NCI-H2107 treated with DMSO at 0.1 percent for 48 hours (cell line): Measurements from ENCODE around the gene KCNJ10.

ENCODE experiments used
- DNase-seq: peaks from one replicate; lab custom pipeline; 2025; ENCODE audit not compliant: unreplicated experiment; lab: John Stamatoyannopoulos, UW

The KCNJ10 gene

GRCh38 chr1:160028426-160028825 lies 41.5 kb downstream of the KCNJ10 start:
- DNase-seq, result no peak

- DNase-seq, result no peak
Measured at GRCh38 chr1:160025314-160025713, 44.6 kb downstream of the KCNJ10 start.

DNA sequence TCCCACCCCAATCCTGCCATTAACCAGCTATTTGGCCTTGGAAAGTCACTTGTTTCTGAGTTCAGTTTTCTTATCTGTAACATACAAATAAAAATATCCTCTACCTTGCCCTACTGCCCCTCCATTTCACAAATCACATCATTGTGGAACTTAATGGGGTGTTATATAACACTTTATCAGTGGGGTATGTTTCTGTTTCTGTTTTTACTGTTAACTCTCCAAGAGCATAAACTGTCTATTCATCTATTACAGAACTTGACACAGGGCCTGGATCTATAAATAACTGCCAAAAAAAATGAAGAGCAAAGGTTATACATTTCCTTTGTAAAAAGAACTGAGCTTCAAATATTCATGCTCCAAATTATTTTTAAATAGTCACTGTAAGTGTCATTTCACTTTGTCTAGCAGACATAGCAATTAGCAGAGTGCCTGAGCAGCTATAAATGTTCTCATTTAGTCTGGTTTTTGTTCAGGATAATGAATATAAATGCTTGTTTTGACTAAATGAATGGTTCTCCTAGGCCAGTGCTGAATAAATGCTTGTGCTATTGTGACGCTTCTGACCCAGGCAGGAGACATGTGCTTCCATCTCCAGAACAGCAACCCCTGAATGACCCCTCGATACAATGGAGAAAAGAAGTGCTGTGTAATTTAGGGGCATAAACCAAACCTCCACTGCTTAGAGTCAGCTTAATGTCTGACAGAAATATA lies 45.6 kb downstream of the KCNJ10 start:
- DNase-seq, result no peak

GRCh38 chr1:160022330-160023310 lies 47.3 kb downstream of the KCNJ10 start:
- DNase-seq, result no peak

GRCh38 chr1:160021376-160022074 lies 48.4 kb downstream of the KCNJ10 start:
- no peak for DNase-seq

- DNase-seq, result no peak
Measured at GRCh38 chr1:160020196-160020595, 49.8 kb downstream of the KCNJ10 start.

GRCh38 chr1:160018900-160019299 lies 51.1 kb downstream of the KCNJ10 start:
- DNase-seq, result no peak

- DNase-seq, result no peak
Measured at GRCh38 chr1:160018347-160018746, 51.6 kb downstream of the KCNJ10 start.

DNA sequence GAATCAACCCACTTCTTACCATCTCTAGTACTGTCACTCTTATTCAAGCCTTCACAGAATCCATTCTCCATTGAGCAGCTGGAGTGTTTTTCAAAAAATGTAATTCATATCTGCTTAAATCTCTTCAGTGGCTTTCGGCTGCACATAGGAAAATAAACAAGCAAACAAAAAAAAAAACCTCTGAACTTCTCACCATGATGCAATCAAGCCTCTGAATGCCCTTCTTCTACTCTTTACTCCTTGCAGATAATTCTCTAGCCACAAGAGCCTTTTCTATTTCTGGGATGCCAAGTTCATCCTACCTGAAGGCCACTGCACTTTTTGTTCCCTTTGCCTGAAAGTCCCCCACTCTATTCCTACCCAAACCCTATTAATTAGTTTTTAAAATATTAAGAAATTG lies 52.4 kb downstream of the KCNJ10 start:
- DNase-seq, result no peak

GRCh38 chr1:160011781-160012180 lies 58.2 kb downstream of the KCNJ10 start:
- no peak for DNase-seq

DNA sequence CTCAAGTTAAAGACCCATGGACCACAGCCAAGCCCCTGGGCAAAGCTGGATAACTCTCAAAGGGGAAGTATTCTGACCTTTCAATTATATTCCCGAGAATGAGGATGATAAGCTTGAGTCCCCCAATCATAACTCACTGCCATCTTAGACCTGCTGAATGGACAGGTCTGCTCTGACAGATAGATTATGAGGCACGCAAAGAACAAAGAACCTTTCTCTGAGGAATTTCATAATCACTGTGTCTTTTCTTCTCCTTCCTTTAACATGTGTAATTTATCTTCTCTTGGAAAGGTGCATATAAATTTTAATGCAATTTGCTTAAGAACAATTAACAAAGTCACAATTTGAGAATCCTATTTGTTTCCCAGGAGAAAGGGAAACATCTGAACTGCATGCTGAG lies 60.2 kb downstream of the KCNJ10 start:
- DNase-seq, result no peak

- no peak for DNase-seq
Measured at GRCh38 chr1:160009081-160009480, 60.9 kb downstream of the KCNJ10 start.

DNA sequence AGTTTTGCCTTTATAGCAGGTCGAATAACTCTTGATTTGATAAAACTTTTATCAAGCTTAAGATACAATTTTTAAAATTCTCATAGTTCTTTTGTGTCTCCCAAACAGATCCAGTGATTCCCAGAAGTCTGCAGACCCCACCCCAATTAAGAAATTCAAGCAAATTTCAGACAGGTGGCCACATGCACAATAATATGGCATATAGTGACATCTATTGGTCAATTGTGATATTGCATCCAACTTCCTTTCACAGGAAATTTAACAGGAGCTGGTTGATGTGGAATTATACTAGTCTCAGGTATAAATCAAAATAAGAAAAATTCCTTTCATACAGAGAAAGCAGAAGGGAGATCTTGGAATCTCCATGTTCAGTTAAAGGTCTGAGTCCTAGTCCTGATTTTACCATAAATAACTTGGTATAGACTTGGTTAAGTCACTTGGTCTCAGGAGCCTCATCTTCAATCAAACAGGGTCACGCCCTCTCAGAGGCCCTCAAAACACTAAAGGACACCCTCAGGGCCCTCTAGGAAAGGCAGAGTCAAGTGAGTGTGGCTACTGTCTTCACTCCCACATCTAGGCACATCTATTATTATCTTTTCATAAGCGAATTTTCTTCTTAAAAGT lies 62.3 kb downstream of the KCNJ10 start:
- DNase-seq, result peak; percentile 16

DNA sequence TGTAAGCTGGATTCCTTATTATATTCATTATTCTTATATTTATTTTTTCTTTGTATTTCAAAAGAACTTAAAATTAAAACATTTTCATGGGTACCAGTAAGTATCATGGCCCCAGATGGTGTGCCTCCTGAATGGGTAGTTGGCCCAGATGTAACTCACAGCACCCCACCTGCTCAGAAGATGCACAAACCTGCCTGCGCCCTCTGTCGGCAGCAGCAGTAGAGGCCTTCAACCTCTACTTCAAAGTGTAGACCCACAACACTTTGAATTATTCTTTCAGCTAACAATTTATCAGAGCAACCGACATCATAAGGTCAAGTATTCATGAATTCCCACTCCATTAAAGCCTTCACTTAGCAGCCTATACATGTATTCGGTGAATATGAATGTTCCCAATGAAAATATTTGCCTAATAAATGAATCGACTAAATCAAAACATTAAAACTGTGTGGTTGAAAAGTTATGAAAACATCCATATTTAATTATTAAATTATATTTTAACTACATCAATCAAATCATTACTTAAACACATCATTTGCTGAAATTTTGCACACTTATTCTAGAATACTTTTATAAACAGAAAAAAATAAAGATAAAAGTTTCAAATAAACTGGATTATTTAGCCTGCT lies 63.5 kb downstream of the KCNJ10 start:
- peak; percentile 75 for DNase-seq

DNA sequence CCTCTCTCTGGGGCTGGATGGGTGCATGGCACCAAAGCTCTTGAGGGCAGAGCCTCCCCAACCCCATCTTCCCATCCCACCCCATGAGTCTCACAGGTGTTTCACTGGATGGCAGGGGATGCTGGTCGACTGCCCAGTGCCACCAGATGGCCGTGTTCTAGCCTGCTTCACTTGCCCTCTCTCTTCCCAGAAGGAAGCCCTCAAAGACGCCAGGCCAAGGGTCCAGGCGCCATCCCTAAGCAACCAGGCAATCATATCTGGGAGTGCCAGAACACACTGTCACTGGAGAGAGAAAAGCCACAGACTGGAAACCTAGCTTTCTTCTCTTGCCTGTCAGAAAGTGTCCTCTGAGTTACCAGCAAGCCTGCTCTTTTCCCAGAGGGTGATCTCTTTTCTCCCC lies 64.9 kb downstream of the KCNJ10 start:
- no peak for DNase-seq

- no peak for DNase-seq
Measured at GRCh38 chr1:160004425-160004824, 65.5 kb downstream of the KCNJ10 start.

- no peak for DNase-seq
Measured at GRCh38 chr1:160004001-160004400, 66.0 kb downstream of the KCNJ10 start.

DNA sequence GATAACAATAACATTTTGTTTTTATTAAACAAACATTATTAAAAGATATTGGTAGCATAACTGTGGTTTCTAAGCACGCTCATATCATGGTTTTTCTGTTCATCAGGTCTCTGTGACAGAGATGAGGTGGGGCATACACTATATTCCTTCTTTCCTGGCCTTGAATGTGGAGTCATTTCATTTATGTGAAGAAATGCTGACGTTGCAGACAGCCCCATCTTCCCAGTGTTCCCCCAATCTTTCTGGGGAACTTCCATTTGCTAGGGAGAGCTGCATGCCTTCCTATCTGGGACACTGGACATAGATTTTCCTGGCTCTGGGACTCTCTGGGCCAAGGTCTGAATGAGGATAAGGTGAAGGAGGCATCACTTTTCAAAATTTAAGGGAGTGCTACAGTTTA lies 68.5 kb downstream of the KCNJ10 start:
- no peak for DNase-seq

GRCh38 chr1:159999204-159999603 lies 70.8 kb downstream of the KCNJ10 start:
- no peak for DNase-seq

- no peak for DNase-seq
Measured at GRCh38 chr1:159996653-159997052, 73.3 kb downstream of the KCNJ10 start.

GRCh38 chr1:159994896-159995295 lies 75.1 kb downstream of the KCNJ10 start:
- DNase-seq, result no peak
